NCI-H187 treated with DMSO at 0.1 percent for 48 hours (cell line): Measurements from ENCODE around the gene ATP13A2.

Experiments
- DNase-seq: peaks from one replicate; lab custom pipeline; 2025; lab: John Stamatoyannopoulos, UW

Gene ATP13A2

DNA sequence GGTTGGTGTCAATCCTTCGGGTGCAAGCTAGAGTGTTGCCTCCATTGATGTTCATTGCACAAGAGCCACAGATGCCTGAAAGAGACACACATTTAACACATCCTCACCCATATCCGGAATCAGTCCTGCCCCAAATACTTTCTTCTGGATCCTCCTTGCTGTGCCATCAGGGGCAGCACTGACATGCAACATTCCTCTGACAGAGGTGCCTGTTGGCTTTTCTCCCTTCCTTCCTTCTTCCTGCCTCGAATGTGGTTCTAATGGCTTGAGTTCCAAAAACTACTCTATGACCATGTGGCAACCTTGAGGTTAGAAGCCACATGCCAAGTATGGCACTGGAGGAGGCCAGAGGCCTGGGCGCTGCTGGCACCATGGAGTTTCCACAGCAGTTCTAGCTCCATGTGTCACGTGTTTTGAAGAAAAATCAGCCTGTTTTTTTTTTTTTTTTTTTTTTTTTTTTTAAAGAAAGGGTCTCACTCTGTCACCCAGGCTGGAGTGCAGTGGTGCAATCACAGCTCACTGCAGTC is 17.0 kb upstream of the ATP13A2 start:
- DNase-seq, result no peak

GRCh38 chr1:17027900-17028299 is 16.2 kb upstream of the ATP13A2 start:
- no peak for DNase-seq

- no peak for DNase-seq
These were observed 15.7 kb upstream of the ATP13A2 start for GRCh38 chr1:17027403-17027802.

DNA sequence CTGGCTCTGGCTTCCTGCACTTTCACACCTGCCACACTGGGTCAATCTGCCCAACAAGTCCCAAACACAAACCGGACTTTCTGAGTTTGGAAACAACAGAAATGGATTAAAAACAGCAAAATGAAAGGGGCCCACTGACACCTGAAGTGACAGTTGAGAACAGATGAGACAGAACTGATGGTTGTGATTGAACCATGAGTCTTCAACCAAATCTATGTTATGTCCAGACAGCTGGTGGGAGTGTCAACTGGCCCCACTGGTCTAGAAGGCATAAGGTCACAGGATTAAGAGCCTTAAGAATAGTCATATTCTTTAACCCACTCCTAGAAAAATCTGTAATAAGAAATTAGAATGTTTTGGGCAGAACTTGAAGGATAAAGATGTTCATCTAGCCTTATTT is 13.0 kb upstream of the ATP13A2 start:
- DNase-seq, result no peak

GRCh38 chr1:17023573-17023972 is 11.8 kb upstream of the ATP13A2 start:
- no peak for DNase-seq

DNA sequence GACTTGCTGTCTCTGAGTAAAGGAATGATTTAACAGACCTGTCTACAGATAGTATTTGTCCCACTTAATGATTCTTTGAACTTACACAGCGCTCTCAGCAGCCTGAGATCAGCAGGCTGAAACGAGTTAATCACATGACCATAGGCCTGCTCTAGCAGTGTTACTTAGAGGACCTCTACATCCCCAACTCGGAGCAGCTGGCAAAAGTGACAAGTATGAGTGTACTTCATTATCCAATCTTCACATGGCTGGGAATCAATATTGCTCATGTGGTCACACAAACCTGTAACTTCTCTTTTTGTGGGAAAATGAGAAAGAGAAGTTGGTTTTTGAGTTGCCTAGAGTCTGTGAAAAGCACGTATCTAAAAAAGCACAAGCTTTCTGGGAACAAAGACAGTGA is 11.4 kb upstream of the ATP13A2 start:
- no peak for DNase-seq

DNA sequence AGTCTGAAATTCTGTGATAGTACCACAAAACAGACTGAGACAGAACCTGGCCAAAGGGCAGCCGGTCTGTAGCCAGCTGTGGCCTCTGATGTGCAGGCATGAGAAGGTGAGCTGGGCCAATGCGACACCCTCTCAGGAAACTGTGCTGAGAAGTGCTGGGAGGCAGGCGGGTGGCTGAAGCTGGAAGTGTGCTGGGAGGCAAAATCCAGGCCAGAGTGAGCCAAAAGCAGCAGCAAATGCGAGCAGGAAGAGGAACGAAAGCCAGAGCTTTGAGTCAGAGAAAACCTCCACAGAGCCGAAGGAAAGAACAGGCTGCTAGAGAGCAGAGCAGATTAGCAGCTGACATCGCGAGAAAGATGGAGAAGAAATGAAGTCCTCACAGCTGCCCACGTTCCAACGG is 10.2 kb upstream of the ATP13A2 start:
- no peak for DNase-seq

GRCh38 chr1:17020502-17020901 is 8.8 kb upstream of the ATP13A2 start:
- no peak for DNase-seq

DNA sequence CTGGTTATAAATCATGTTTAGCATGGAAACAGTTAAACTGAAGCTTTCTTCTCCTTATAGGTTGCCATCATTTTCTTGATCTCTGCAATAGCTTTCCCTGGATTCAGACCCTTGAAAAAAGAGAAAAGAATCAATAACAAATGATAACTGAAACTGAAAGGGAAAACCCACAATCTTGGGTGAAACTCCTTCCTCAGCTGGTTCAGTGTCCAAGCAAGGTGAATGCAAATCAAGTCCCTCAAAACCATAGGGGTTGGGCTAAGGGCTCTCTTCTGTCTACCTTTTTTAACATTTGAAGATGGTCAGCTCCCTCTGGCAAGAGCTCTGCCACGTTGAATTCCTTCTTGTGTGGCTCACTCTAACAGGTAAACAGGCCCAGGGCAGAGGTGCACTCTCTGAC is 7.1 kb upstream of the ATP13A2 start:
- DNase-seq, result no peak

- DNase-seq, result no peak
These were observed 5.7 kb upstream of the ATP13A2 start for GRCh38 chr1:17017435-17017834.

GRCh38 chr1:17016317-17016661 is 4.6 kb upstream of the ATP13A2 start:
- no peak for DNase-seq

DNA sequence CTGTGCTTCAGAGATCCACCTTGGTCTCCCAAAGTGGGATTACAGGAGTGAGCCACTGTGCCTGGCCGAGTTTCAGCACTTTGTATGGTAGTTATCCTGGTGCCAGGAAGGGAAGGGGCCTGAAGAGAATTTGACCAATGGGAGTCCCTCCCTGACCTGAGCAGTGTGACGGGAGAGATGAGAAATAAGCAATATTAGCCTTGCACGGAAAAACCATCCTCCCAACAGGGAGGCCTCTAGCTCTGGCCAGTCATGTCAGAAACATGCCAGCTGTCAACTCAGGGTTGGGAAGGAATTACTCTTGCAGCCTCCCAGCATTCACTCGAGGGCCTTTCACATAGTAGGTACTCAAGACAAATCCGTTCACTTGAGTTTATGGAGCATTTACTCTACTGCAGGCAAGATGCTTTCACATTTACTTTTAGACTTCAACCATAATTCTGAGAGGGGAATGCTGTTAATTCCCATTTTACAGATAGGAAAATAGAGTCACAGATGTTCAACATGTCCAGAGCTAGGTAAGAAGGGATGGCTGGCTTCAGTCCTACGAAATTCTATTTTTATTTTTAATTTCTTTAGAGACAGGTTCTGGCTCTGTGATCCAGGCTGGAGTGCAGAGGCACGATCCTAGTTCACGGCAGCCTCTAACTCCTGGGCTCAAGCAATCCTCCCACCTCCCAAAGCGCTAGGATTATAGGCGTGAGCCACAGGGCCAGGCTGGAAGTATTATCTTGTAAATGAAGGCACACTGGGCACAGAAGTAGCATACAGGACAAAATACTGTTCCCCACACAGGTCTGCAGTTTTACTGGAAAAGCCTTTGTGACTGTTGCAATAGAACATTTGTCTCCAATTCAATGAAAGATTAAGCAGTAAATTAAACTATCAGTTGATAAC is 3.2 kb upstream of the ATP13A2 start:
- no peak for DNase-seq

GRCh38 chr1:17013491-17014320 is 2.0 kb upstream of the ATP13A2 start:
- no peak for DNase-seq

- DNase-seq, result no peak
These were observed 1.2 kb upstream of the ATP13A2 start for GRCh38 chr1:17012775-17013490.

DNA sequence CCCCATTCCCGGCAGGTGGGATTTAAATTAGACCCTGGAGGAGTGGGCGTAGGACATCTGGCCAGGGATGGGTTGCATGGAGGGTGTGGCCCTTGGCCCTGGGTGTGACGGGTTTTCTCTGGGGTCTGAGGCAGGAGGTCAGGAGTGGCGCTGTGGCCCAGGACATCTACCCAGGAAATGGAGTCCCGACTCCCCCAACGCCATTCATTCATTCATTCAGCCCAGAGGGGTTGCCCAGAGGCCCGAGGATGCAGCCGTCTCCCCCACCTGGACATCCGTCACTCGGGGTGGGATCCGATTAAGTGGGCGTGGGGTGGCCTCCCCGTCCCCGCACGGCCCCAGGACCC is 663 bp downstream of the ATP13A2 start:
- DNase-seq, result no peak

- no peak for DNase-seq
These were observed 2.0 kb downstream of the ATP13A2 start for GRCh38 chr1:17009706-17010105.

DNA sequence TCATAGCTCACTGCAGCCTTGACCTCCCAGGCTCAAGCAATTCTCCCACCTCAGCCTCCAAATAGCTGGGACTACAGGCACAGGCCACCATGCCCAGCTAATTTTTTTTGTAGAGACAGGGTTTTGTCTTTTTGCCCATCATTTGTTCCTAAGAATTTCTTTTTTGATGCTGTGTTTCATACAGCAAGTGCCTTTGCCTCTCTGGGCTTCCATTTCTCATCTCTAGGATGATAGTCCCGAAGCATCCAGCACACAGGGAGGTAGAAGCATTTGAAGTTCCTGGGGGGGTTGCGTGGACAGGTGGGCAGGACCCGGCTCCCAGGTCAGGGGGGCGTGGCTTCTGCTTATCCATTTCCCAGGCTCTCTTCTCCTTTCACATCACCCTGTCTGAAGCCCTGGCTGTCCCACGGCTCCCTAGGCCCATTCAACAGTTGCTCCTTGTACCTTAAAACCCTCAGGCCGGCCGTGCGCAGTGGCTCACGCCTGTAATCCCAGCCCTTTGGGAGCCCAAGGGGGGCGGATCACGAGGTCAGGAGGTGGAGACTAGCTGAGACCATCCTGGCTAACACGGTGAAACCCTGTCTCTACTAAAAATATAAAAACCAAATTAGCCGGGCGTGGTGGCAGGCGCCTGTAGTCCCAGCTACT is 3.4 kb downstream of the ATP13A2 start:
- no peak for DNase-seq

- DNase-seq, result no peak
These were observed 4.6 kb downstream of the ATP13A2 start for GRCh38 chr1:17007121-17007520.

GRCh38 chr1:17005365-17005740 is 6.4 kb downstream of the ATP13A2 start:
- DNase-seq, result no peak

DNA sequence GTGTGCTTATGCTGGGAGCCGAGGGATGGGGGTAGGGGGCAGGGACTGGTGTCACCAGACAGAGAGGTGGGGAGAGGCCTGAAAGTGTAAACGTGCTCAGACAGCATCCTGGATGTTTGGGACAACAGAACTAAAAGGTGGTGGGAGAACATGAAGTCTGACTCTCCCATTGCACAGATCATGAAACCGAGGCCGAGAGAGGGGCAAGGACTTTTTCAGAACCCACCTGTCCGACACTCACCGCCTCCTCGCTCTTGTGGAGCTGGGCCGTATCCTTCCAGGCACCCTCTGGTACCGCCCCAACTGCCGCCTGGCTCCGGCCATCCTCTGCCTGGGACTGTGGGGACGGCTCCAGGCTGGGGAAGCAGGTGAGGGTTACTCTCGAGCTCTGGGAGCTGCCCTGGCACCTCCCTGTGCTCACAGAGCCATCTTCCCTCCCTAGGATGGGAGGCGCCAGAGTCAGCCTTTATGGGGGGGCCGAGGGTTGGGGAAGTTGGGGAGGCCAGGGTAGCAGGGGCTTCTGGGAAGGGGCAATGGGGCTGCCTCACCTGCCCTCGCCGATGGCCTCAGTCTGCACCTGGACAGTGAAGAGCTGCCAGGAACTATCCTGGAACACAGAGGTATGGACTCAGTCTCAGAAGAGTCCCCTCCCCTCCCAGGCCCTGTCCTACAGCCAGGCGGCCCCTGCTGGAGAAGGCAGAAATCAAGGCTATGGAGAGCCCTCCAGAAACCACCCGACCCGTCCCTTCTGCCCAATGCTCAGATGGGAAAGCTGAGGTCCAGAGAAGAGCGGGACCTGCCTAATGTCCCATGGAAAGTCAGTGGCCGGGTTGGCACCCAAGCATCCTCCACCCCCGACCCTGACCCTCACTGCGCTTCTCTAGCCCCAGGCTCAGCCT is 7.0 kb downstream of the ATP13A2 start:
- no peak for DNase-seq

GRCh38 chr1:17002524-17002902 is 9.2 kb downstream of the ATP13A2 start:
- no peak for DNase-seq
